Glutamatergic neuron (in vitro differentiated cells): ENCODE data around the gene LMTK3. TPM values are rescaled to one million over a fixed set of nuclear protein-coding genes. Genes with fewer than 3 reads are reported as not detected.
A peak's percentile ranks its signal among the peaks of the same experiment; 100 is the strongest.
"Not testable (repeated sequence)": the region's sequence is repeated elsewhere in the genome, so short reads cannot be mapped to it uniquely, and the experiment has no call there.

Experiments used
- DNase-seq: peaks from one replicate; pipeline ENCODE4 v3.0.0; 2022
- H3K27ac Mint-ChIP-seq: one replicate; pipeline ENCODE4 v1.8.0; 2020; ENCODE audit warnings: mild to moderate bottlenecking, mixed read lengths, inconsistent platforms; ENCODE audit not compliant: unreplicated experiment
- H3K27me3 Mint-ChIP-seq: one replicate; pipeline ENCODE4 v1.8.0; 2020; ENCODE audit warnings: mild to moderate bottlenecking, moderate library complexity, mixed read lengths, inconsistent platforms; ENCODE audit not compliant: unreplicated experiment
- H3K36me3 Mint-ChIP-seq: one replicate; pipeline ENCODE4 v1.8.0; 2020; ENCODE audit warnings: mild to moderate bottlenecking, mixed read lengths, inconsistent platforms; ENCODE audit not compliant: unreplicated experiment
- H3K4me1 Mint-ChIP-seq: one replicate; pipeline ENCODE4 v1.8.0; 2020; ENCODE audit warnings: mild to moderate bottlenecking, low read depth, mixed read lengths, inconsistent platforms; ENCODE audit not compliant: unreplicated experiment
- H3K4me3 Mint-ChIP-seq: one replicate; pipeline ENCODE4 v1.8.0; 2020; ENCODE audit warnings: mild to moderate bottlenecking, mixed read lengths, inconsistent platforms; ENCODE audit not compliant: unreplicated experiment
- H3K9me3 Mint-ChIP-seq: one replicate; pipeline ENCODE4 v1.8.0; 2020; ENCODE audit warnings: mild to moderate bottlenecking, moderate library complexity, mixed read lengths, inconsistent platforms; ENCODE audit not compliant: unreplicated experiment
- total RNA-seq: library from RNA; stranded (reverse); fragmentation: NEBNext Ultra II Directional; extraction: Animal tissue kit (Norgen Biotek cat#: 25700); gene quantifications from one replicate; pipeline ENCODE4 v1.2.1, GENCODE V29; 2021; ENCODE audit not compliant: unreplicated experiment
- TF ChIP-seq, protein P1 (sequence below): fragments of 200-600 bp; sonication (generic); IDR thresholded peaks from one replicate; pipeline ENCODE4 v1.5.0; 2021; ENCODE audit not compliant: partially characterized antibody, unreplicated experiment

The LMTK3 gene
- total RNA-seq, 1 donor from 2014 or later, result 36.3 TPM

DNA sequence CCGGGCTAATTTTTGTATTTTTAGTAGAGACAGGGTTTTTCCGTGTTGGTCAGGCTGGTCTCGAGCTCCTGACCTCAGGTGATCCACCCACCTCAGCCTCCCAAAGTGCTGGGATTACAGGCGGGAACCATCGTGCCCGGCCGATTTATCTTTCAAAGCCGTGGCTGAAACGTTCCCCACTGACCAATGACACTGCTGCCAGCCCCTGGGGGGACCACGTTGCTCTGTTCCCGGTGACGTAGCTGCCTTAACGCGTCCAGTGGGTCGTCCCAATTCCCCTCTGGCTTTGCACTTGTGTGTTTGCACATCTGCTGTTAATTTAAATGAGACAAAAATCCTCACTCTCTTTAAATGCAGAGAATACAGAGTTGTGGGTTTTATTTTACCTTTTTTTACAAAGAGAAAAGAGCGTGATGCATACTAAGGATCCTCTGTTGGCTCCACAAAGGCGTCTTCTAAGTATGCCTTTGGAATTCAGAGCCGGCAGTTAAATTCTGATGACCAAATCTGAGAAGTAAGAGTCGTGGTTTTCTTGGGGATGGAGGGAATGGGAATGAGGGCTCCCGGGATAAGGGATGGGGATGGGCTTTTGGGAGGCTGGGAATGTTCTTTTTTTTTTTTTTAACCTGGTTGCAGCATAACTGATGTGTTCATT lies 18.6 kb upstream of the LMTK3 start:
- Mint-ChIP-seq H3K36me3 (peaks cover 3% of the 10 kb centered on the region), H3K4me3 (peak overlapping the region; percentile 73), H3K27me3 (peaks cover 3% of the 10 kb centered on the region), H3K9me3 (peaks cover 2% of the 10 kb centered on the region), H3K4me1 (peaks cover 5% of the 10 kb centered on the region), H3K27ac (peak overlapping the region; percentile 48)
- DNase-seq, result peak; percentile 64
- TF ChIP-seq, protein P1, sequence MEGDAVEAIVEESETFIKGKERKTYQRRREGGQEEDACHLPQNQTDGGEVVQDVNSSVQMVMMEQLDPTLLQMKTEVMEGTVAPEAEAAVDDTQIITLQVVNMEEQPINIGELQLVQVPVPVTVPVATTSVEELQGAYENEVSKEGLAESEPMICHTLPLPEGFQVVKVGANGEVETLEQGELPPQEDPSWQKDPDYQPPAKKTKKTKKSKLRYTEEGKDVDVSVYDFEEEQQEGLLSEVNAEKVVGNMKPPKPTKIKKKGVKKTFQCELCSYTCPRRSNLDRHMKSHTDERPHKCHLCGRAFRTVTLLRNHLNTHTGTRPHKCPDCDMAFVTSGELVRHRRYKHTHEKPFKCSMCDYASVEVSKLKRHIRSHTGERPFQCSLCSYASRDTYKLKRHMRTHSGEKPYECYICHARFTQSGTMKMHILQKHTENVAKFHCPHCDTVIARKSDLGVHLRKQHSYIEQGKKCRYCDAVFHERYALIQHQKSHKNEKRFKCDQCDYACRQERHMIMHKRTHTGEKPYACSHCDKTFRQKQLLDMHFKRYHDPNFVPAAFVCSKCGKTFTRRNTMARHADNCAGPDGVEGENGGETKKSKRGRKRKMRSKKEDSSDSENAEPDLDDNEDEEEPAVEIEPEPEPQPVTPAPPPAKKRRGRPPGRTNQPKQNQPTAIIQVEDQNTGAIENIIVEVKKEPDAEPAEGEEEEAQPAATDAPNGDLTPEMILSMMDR, result no peak

DNA sequence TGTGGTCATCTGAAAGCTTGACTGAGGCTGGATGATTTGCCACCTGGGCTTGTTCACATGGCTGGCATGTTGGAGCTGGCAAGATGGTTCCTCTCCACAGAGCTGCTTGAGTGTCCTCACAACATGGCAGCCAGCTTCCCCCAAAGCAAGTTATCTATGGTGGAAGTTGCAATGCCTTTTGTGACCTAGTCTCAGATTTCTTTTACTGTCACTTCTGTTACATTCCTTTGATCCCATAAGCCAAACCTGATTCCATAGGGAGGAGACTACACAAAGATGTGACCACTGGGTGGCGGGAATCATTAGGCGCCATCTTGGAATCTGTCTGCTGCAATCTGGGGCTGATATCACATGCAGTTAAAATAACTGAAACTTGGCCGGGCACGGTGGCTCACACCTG lies 17.5 kb upstream of the LMTK3 start:
- peaks cover 2% of the 10 kb centered on the region for H3K9me3 Mint-ChIP-seq
- H3K27me3 Mint-ChIP-seq, result peaks cover 3% of the 10 kb centered on the region
- H3K36me3 Mint-ChIP-seq, result peaks cover 5% of the 10 kb centered on the region
- DNase-seq, result no peak
- H3K27ac Mint-ChIP-seq, result no peak overlapping the region
- TF ChIP-seq, protein P1, result no peak
- H3K4me3 Mint-ChIP-seq, result no peak overlapping the region
- peaks cover 5% of the 10 kb centered on the region for H3K4me1 Mint-ChIP-seq

DNA sequence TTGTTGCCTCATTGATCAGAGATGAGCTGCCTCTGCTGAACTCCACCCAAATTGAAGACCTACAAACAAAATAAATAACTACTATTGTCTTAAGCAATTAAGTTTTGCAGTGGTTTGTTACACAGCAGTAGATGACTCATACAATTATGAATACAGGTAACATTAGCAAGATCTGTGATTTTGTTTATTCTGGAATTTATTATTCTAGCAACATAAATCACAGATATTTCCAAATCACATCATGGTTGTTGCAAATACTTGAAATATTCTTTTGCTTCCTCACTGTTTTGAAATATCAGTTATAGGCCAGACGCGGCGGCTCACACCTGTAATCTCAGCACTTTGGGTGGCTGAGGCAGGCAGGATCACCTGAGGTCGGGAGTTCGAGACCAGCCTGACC lies 13.1 kb upstream of the LMTK3 start:
- Mint-ChIP-seq H3K27ac (no peak overlapping the region), H3K9me3 (peaks cover 4% of the 10 kb centered on the region), H3K27me3 (peaks cover 3% of the 10 kb centered on the region), H3K4me1 (no peaks in the 10 kb centered on the region), H3K36me3 (peaks cover 8% of the 10 kb centered on the region), H3K4me3 (no peak overlapping the region)
- TF ChIP-seq, protein P1, result no peak
- DNase-seq, result no peak

DNA sequence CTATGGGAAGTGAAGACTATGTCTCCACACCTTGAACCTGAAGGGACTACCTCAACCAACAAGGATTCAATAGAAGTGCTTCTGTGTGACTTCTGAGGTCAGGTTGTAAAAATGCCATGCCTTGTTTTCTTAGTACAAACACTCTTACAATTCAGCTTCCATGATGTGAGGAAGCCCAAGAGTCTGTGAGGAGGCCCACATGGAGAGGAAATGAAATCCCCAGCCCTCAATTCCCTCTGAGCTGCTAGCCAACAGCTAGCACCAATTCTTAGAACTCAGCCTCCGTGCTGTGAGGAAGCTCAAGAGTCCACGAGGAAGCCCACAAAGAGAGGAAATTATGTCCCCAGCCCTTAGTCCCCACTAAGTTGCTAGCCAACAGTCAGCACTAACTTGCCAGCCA lies 12.6 kb upstream of the LMTK3 start:
- no peak overlapping the region for H3K27ac Mint-ChIP-seq
- TF ChIP-seq, protein P1, result no peak
- peaks cover 3% of the 10 kb centered on the region for H3K27me3 Mint-ChIP-seq
- no peak for DNase-seq
- no peaks in the 10 kb centered on the region for H3K4me1 Mint-ChIP-seq
- peaks cover 4% of the 10 kb centered on the region for H3K9me3 Mint-ChIP-seq
- H3K4me3 Mint-ChIP-seq, result no peak overlapping the region
- H3K36me3 Mint-ChIP-seq, result peaks cover 7% of the 10 kb centered on the region

DNA sequence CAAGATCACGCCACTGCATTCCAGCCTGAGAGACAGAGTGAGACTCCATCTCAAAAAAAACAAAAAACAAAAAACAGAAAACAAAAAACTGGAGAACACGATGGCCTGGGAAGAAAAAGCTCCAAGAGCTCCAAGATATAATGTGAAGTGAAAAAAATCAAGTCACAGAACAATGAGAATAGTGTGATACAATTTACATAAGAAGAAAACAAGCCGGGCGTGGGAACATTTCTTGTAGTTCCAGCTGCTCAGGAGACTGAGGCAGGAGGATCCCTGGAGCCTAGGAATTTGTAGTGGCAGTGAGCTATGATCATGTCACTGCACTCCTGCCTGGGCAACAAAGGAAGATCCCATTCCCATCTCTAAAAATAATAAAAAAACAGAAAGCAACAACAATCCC lies 8.5 kb upstream of the LMTK3 start:
- Mint-ChIP-seq H3K27ac (no peak overlapping the region), H3K9me3 (peaks cover 2% of the 10 kb centered on the region), H3K4me1 (no peaks in the 10 kb centered on the region), H3K36me3 (peaks cover 5% of the 10 kb centered on the region), H3K27me3 (peaks cover 4% of the 10 kb centered on the region), H3K4me3 (no peak overlapping the region)
- DNase-seq, result no peak
- TF ChIP-seq, protein P1, result no peak

DNA sequence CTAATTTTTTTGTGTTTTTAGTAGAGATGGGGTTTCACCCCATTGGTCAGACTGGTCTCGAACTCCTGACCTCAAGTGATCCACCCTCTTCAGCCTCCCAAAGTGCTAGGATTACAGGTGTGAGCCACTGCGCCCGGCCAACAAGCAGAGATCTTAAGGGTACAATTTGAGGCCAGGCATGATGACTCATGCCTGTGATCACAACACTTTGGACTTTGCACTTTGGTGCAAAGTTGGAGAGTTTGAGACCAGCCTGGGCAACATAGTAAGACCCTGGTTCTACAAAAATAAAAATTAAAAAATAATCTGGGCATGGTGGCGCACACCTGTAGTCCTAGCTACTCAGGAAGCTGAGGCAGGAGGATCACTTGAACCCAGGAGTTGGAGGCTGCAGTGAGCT lies 7.8 kb upstream of the LMTK3 start:
- not testable (repeated sequence) for H3K4me3 Mint-ChIP-seq

More for the DNA sequence above, 7.8 kb upstream of the LMTK3 start:
- H3K27ac Mint-ChIP-seq, H3K9me3 Mint-ChIP-seq, H3K36me3 Mint-ChIP-seq, DNase-seq, H3K4me1 Mint-ChIP-seq, H3K27me3 Mint-ChIP-seq: not testable (repeated sequence)
